Activated T-helper 1 cell treated with anti-CD3 and anti-CD28 coated beads, Interleukin-2, amount 50 U/mL, for 16 hours (primary cell): Measurements from ENCODE around the gene NME7.
"Not testable (repeated sequence)": the region's sequence is repeated elsewhere in the genome, so short reads cannot be mapped to it uniquely, and the experiment has no call there.

Experiments
- DNase-seq, 2 donors: peaks; one replicate each; pipeline ENCODE4 v3.0.0-alpha.2; 2020; ENCODE audit warnings: low read depth in 1 of 2, low spot score in 1 of 2

Gene NME7

DNA sequence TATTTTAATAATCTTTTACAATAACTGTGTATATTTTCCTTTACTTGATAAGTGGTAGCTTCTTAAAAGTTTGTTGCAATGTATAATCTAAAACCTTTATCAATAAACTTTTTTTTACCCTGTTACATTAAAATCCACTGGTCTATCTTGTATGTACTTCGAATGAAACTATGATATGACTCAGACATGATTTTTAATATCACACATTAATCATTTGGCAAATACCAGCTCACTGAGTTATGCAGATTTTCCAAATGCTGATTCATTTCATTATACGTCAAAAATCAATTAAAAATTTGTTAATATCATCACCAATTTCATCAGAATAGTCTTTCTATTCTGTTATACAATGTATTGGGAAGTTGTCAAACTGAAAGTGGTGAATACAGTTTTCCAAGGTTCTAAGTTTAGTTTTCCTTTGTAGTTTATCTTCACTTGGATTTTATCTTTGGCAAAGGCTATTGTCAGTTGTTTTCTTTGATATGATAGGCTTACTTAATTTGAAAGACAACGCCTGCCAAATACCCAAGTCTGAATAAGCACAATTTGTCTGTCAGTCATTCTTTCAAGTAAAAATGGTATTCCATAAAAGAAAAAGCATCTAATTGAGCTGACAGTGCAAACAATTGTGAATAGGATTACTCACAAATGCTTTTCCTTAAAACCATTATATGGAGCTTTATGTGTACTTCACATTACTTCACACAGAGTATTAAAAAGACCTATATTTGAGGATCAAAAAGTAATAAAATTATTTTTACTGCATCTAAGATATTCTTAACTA, 127.0 kb downstream of the NME7 start:
- no peak for DNase-seq

DNA sequence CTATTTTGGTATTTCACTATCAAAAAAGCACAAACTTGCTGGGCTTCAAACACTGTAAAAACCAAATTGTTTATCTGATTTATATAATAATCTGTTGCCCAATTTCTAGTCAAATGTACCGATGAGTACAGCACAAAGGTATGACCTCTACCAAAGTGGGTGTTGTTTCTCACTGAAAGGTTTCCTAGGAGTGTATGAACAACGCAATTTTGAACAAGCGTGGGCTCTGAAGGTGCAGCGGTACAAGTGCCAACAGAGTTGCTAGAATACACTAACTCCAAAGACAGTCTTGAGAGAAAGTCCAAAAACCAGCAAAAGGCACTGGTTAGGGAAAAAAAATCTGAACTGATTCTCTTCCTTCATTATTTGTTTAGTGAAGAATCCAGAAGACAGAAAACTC, 130.7 kb downstream of the NME7 start:
- DNase-seq: no peak

DNA sequence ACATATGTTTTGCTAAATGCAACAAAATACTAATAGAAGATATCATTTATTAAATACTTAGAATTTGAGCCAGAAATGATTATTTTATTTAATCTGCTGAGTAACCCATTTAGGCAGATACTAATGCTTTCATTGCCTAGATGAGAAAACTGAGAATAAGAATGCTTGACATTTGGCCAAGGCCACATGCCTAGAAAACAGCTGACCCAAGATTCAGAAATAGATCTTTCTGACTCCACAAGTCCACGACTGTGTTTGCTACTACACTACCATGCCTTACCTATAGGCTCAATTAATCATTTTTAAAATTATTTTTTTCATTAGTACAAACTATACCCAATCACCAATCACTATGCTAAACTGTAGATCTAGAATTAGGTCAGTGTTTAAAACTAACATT, 131.5 kb downstream of the NME7 start:
- no peak for DNase-seq

DNA sequence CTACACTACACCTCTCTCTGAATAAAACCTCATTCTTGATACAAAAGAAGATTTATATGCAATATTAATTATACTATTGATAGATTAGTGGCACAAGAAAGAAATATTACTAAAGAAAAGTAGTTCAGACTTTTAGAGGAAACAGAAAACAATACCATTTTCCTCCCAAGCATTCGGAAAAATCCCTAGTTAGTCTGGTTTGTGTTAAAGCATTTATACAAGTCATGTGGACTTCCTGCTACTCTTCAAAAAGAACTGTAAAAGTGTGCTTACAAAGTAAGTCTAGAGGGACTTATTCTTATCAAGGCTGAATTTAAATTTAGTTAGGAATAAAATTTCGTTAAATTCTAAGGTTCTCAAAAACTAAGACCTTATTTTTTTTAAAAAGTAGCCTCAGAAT, 132.0 kb downstream of the NME7 start:
- DNase-seq: no peak

DNA sequence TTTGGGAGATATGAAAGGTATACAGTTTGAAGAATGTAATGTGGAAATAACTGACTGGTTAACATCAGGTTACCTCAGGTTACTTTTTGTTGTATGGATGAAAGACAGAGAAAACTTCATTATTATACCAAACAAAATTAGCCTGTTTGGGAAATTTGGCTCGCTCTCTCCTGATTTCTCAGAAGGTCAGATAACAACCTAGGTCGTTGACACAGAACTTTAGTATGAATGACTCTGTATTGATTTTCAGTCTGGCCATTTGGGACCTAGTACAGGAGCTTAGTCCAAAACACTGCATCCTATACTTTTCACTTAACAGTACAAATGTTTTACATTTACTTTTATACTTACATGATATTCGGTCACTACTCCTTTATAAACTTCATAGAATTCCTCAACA, 132.8 kb downstream of the NME7 start:
- DNase-seq: no peak

DNA sequence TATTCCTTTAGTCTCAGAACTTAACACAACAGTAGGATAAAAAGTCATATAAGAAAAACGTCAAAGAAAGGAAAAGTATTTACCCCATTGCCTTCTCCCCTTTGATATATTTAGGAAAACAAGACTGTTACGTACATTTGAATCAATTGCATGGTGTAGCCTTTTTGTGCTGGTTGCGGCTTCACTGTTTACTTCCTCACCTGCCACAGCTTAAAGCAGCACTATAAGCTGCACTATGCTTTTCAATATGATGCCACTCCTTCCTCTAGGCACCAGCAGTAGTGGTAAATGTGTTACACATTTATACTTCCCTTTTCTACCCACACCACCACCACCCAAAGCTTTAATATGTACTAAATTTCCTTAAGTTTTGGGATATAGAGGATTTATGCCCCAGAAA, 150.0 kb downstream of the NME7 start:
- DNase-seq: no peak

DNA sequence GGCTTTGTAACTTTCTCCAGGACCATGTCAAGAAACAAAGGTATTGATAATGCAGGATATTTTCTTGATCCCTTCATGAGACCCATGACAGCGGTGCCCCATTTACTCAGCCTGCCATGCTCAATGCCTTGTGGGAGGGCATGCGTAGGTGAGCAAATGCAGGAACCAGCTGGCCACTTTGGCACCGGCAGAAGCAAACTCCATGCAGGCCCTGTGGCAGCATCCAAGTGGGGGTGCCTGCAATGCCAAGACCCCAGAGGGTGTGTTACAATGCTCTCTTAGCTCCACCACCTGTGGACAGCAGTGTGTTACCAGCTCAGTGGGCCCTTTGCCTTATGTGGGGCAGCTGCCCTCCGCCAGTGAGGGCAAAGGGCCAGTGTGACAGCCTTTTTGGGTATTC, 153.0 kb downstream of the NME7 start:
- no peak for DNase-seq

DNA sequence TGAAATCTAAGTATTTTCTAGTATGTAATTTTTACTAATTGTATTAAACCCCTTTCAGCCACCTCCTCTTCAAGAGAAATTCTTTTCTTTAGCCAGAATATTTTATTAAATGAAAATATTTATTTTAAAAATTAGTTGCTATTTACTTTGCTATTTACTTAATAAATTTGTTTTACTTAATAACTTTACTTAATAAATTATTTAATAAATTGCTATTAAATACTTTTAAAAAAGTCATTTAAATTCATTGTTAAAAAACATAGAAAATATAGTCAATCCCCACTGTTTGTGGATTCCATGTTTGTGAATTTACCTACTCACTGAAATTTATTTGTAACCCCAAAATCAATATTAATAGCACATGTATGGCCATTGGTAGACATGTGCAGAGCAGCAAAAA, 155.5 kb downstream of the NME7 start:
- no peak for DNase-seq

DNA sequence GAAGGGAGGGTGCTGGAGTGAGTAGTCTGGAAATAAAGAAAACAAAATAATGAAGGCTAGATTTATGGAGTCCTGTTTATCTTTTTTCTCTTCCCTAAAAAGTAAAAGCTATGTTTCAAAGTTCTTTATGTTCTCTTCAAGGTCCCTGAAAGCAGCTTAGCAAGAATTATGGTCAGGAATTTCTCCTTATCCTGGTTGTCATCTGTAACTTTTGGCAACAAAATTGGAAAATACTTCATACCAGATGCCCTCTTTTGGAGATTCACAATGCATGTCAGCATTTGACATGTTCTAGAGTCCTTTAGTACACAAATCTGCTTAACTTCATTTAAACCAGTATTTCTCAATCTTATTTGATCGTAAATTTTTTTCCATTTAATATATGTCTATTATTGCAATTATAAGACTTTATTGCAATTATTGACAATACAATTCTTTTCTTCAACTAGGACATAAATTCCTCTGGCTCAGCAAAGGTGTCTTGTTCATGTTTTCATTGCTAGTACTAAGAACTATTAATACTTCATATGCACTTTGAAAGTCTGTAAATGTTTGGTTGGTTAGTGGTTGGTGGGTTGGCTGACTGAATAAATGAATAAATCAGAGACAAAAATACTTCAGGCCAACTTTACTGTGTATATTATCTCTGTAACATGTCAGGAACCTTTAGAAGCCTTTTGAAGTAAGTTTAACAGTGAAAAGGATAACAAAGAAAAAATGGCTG, 159.6 kb downstream of the NME7 start:
- no peak for DNase-seq

DNA sequence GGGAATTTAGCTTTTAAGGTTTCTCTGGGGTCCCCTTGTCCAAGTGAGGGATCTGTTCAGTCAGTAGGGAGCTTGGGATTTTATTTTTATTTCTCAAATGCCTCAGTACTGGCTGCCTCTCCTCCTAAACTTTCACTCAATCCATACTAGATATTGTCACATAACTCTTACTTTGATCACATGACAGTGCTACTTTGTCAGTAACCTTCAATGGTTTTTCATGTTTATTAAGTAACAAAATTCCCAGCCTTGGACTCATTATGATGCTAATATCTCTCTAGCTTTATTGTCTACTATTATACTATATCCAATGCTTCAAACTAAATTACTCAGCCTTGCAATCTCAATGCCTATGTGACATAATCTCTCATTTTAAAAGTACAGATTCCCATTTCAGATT, 163.4 kb downstream of the NME7 start:
- DNase-seq: no peak

DNA sequence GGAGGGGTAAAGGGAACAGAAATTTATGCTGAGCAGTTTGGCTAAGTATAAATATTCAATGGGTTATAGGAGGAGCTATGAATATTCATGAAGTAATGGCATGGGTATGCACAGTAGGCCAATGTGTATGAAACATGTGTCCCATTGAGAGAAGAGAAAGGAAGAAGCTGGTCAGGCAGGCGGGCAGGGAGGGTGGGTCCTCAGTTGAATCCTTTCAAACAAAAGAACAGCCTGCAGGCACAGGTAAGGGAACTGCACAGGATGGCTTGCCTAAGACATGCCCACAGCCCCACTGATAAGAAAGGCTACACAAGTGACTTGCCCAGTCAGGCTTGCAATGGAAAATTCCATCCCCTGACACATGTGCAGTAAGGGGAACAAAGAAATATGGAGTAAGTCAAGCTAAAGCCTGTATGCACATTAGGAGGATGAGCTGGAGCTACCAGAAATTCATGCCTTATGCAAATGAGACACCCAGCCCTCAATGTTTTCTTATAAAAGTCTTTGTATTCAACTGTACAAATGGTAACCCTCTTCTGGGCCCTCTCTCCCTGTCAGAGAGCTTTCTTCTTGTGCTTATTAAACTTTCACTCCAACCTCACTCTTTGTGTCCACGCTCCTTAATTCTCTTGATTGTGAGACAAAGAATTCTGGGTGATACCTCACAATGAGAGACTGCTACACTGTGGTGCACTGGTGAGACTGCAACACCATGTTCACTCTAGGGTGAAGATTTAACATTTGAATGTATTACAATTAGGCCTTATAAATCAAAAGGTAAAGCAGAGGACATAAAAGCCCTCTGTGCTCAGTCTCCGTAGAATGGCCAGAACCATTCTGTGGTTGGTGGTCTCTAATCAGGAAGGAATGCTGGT, 164.6 kb downstream of the NME7 start:
- no peak for DNase-seq

DNA sequence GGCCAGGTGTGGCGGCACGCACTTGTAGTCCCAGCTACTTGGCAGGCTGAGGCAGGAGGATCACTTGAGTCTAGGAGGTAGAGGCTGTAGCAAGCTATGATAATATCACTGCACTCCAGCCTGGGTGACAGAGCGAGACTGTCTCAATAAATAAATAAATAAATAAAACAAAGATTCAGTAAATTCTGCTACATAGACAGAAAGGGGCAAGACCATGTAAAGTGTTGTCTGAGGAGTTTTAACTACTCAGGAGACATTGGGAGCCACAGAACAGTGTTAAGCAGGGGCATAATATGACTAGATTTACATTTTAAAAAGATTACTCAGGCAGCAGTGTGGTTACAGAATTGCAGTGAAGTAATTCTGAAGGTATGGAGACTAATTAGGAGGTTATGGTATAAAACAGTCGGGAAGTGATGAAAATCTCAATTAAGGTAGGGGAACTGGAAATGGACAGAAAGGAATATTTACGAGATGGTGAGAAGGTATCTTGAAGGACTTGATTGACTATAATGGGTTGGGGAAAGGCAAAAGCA, 166.4 kb downstream of the NME7 start:
- DNase-seq: no peak

DNA sequence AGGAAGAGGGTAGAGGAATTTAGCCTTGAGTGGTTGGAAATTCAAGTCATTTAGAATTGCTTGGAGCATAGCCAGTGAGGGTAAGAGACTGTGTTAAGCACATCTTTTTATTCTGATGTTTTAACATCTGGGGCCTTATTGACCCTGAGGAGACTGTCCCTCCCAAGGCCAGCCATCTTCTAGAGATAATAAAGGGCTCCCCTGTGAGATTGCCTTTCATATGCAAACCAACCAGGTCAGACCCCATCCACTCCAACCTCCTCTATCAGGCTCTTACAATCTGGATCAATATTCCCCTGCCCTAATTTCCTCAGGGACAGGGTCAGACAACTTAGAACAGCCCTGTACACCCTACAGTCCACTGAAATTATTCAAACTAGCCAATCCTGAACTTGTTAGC, 167.3 kb downstream of the NME7 start:
- DNase-seq: no peak

DNA sequence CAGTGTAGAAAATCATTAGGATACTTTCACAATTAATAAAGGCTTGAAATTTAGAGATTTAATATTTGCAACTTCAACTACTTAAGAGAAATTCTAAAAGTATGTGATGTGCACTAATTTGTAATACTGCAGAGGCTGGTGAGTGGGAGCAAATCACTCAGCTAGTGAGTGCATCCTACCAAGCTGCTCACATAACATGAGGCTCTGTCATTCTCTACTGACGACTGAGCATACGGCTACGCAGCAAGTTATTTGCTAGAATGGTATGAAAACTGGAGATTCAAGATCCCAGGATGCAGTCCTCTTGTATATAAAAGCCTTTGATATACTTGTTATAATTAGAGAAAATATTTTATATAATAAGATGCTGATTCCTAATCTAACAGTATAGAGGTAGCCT, 171.0 kb downstream of the NME7 start:
- no peak for DNase-seq

DNA sequence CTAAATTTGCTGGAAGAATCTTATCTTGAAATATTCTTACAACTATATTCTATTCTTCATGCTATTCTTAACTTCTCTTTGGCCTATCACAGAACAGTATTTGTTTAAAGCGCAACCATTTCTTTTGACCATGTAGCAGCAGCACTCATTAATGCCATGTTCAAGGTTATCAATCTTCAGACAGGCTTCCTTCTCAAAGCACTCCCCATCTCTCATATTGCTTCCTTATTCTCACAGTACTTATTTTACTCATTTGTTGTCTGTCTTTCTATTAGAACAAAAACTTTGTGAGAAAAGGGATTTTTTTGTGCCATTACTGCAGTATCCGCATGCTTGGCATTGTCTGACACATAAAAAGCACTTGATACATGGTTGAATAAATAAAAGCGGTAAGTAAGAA, 171.4 kb downstream of the NME7 start:
- no peak for DNase-seq

DNA sequence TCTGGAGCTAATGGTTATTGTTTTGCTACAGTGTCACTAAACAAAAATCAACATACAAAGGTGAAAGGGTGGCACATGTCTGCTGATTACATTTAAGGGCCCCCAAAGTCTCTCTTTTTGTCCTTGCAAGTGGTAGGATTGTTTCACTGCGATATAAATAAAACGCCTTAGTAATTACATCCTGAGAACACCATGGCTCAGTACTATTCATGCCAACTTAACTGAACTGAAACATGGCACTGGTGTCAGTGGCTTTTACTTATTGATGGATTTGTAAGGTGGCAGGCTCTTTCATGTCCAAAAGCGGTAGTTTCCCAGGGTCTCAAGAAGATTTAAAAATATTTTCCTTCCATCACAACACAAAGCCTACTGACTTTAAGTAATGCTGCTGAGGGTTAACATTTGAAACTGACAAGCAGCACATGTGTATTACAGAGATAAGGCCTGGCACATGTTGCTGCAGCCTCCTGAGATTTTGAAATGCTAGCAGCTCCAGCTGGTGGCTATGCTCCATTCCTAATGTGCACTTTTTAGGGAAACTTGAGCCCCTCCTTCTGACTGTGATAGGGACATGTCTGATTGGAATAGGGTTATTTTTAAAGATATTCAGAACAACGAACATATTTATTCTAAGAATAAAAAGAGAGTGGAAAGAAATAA, 174.3 kb downstream of the NME7 start:
- no peak for DNase-seq

DNA sequence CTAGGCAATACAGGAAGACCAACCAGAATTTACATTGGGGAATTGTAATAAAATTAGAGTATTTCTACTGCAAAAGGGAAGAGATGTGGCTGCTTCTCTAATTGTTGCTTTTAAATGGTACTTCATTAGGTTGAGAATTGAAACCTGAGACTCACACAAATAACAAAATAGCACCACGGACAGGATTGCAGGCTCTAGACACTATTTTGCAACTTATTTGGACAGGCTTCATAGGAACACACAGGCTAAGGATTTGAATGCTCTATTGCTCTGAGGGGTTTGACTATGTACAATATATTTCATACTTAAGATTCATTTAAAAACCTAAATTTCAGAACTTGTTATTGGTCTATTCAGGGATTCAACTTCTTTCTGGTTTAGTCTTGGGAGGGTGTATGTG, 181.5 kb downstream of the NME7 start:
- DNase-seq: no peak

DNA sequence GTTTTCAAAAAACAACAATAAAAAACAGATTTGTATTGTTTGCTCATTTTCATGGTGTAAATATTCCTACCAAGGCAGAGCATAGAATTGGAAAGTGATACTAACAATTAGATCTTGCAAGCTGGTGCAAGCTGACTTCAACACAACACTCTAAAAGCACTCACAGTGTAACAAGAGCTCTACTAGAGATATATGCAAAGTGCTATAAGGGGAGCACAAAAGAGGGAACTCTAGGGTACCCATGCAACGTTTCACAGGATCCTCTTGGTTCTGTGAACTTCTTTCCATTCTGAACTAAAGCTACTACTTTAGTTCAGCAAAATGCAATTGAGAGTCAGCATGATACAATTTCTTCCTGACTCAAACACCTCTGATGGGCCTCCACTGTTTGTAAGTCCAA, 182.8 kb downstream of the NME7 start:
- no peak for DNase-seq

DNA sequence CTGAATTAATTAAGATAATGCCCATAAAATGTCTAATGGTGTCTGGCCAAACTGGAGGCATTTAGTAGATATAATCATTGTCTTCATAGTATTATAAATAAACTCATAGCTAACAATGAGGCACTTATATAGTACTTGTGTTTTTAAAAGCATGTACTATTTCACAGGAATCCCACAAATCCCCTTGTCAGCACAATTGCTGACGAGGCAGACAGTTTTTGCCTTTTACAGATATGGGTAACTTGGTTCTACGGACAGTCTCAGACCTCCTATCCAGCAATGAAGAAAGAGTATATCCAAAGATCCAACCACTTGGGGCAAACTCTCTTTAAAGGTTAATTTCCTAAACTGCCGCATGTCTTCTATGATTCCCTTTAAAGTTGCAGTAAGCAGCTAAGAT, 187.4 kb downstream of the NME7 start:
- DNase-seq: no peak

DNA sequence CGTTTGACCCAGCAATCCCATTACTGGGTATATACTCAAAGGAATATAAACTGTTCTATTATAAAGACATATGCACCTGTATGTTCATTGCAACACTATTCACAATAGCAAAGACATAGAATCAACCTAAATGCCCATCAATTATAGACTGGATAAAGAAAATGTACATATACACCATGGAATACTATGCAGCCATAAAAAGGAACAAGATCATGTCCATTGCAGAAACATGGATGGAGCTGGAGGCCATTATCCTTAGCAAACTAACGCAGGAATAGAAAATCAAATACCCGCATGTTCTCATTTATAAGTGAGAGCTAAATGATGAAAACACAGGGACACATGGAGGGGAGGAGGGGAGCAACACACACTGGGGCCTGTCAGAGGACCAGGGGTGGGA, 188.2 kb downstream of the NME7 start:
- not testable (repeated sequence) for DNase-seq

DNA sequence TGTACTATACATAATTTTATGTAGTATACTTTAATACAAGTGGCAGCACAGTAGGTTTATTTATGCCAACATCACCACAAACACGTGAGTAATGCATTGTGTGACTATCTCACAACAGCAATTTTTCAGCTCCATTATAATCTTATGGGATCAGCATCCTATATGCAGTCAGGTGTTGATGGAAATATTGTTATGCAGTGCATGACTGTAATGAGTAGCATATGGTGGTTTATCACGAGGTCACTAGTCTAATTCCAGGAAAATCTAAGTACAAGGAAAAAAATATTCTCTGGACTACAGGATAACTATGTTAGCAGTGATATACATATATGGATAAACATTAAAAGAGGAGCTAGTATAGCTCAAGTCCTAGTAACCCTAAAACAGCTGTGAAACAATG, 192.1 kb downstream of the NME7 start:
- DNase-seq: no peak
